Right renal pelvis (tissue), 4 donors: ENCODE data around the gene ADAMTSL1. TPM values are rescaled to one million over a fixed set of nuclear protein-coding genes. Genes with fewer than 3 reads are reported as not detected.

Experiments
- DNase-seq, 4 donors: peaks; one replicate each; pipeline ENCODE4 v3.0.0-alpha.2; 2013; ENCODE audit warnings: low read depth in 4 of 4, low spot score in 3 of 4, missing footprints in 1 of 4
- polyA plus RNA-seq, 4 donors: library from polyadenylated mRNA; unstranded; fragments of 120-200 nt; gene quantifications; one replicate each; pipeline ENCODE4 v1.2.1, GENCODE V29; 2013; ENCODE audit not compliant: insufficient read length in 4 of 4

The ADAMTSL1 gene
- polyA plus RNA-seq, 4 donors, result 12.3 to 19.2 (median 16.6) TPM

DNA sequence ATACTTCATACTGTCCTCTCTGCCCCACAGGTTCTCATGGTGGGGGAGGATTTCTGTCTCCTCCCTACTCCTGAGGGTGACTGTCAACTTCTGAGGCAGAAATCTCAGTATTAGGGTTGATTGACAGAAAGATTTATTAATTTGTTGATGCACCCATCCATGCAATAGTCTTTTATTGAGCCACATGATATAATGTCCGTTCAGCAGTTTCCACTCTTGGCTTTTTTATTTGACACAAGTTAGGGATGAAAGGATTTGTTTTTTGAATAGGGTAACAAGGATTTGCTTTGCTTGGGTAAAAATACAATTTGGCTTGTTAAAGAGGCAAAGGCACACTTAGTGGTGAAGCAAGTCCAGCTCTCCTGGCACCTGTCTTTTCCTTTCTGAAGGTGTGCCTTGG lies 125.0 kb downstream of the ADAMTSL1 start:
- DNase-seq, result no peak

DNA sequence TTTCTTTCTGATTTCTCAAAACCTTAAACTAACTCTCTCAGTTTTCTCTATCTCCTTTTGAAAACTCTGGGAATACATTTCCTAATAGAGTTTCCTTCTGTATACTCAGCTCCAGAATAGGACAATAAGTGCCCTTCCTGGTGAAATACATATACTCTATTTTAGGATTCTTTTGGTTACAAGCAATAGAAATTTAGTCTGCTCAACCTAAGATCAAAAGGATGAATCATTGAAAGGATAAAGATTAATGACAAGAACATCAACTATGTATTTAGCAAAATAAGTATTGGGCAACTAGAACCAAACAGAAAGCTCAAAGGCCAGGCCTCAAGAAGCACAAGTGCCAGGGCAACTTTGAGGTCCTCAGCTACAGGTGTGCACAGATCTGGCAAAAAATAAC lies 127.1 kb downstream of the ADAMTSL1 start:
- DNase-seq, result no peak

GRCh38 chr9:18601956-18602355 lies 128.0 kb downstream of the ADAMTSL1 start:
- DNase-seq, result no peak

- no peak for DNase-seq
These were observed 131.1 kb downstream of the ADAMTSL1 start for GRCh38 chr9:18604767-18605730.

GRCh38 chr9:18605766-18606180 lies 131.8 kb downstream of the ADAMTSL1 start:
- DNase-seq, result no peak

DNA sequence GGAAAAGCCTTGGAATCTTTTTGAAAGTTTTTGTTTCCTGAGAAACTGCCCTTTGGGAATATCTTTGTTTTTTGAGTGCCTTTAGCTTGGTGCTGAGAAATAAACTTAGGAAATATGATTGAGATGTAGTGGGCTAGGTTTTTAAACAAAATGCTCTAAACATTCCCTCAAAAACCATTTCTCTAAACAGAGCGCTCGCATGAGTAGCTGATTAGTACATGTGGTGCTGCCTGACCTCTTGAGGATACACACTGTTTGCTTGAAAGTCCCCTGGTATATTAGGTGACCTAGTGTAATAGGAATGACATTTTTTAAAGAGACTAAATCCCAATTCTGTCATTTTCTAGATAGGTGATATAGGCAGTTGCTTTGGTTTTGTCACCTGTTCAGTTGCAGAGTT lies 132.3 kb downstream of the ADAMTSL1 start:
- no peak for DNase-seq

GRCh38 chr9:18606846-18607245 lies 132.9 kb downstream of the ADAMTSL1 start:
- DNase-seq, result no peak

DNA sequence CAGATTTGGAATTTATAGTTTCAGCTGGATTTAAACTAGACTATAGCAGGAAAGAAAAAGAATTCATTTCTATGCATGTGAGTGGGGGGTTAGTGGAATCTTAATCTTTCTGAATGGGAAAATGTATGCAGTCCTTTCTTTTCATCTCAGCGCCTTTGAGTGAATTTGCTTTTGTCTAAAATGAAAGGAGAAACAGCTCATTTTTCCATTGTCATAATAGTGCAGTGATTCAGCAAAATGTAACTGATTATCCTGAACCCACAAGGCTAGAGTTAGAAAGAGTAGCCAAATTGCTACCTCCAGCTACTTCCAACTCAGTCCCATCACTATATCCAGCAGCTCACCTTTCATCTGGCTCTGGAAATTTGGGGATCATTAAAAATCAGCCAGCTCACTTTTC lies 134.4 kb downstream of the ADAMTSL1 start:
- DNase-seq, result no peak

DNA sequence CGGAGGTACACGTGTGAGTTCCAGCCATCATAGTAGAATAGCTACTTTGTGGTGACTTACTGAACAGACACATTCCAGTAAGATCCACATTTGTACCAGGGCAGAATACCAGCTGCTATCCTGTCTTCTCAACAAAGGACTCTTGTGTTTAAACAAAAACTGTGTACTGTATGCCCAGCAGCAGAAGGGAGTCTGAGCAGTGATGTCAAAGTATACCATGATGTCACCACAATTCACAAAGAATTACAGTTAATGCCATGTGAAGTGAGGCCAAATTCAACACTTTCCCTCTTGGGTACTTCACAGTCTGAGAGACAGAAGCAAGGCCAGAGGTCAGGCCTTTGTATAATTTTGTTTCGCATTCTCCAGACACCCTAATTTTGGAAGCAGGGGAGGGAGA lies 137.0 kb downstream of the ADAMTSL1 start:
- no peak for DNase-seq

- DNase-seq, result no peak
These were observed 138.0 kb downstream of the ADAMTSL1 start for GRCh38 chr9:18611971-18612370.

- DNase-seq, result no peak
These were observed 140.2 kb downstream of the ADAMTSL1 start for GRCh38 chr9:18614116-18614515.

GRCh38 chr9:18614651-18615050 lies 140.7 kb downstream of the ADAMTSL1 start:
- no peak for DNase-seq

DNA sequence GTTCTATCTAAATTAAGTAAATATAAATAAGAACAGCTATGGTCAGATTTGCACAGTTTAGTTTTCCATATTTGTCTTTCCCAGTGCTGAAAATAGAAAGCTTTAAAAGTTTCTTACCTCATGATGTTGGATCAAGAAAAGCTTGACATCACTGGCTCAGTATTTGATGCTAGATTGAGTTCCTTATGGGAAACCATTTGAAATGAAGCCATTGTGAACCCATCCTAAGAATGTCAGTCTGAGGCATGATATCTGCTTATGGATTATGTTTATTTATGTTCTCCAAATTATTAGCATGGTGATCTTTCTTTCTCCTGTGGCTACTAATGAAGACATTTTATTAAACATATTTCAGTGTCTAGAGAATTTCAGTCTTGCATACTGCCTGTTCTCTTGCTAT lies 143.0 kb downstream of the ADAMTSL1 start:
- DNase-seq, result no peak

DNA sequence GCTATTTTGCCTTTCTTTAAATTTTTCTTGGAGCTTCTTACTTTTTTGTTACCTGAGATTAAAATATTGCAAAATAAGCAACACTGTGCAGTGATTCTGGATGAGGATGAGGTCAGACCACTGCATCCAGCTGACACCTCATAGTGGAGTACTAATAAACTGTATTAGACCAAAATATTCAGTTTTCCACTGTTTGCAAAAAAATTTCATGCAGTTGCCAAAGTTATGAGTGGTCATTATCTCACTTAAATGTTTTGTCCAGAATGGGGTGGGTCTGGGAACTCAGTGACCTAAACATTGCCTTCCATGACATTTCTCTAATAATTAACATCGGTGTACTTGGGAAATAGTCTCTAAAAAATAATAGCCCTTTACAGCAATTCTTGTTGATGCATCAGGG lies 143.8 kb downstream of the ADAMTSL1 start:
- DNase-seq, result no peak

DNA sequence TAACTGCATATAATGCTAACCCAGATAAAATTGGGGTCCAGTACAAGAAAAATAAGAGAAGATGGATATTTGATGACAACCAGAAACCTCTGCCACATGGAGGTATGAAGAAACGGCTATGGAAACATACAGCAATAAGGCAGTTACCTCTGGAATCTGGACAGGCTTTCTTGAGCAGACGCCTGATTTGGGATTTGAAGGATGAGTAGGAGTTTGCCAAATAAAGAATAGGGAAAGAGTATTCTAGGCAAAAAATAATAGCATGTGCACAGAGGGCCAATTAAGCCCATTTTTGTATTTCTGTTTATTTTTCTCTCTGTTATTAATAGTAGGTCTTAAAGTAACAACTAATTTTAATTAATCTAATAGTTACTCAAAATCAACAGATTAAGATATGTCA lies 144.9 kb downstream of the ADAMTSL1 start:
- DNase-seq, result no peak

- no peak for DNase-seq
These were observed 148.4 kb downstream of the ADAMTSL1 start for GRCh38 chr9:18622186-18622836.

DNA sequence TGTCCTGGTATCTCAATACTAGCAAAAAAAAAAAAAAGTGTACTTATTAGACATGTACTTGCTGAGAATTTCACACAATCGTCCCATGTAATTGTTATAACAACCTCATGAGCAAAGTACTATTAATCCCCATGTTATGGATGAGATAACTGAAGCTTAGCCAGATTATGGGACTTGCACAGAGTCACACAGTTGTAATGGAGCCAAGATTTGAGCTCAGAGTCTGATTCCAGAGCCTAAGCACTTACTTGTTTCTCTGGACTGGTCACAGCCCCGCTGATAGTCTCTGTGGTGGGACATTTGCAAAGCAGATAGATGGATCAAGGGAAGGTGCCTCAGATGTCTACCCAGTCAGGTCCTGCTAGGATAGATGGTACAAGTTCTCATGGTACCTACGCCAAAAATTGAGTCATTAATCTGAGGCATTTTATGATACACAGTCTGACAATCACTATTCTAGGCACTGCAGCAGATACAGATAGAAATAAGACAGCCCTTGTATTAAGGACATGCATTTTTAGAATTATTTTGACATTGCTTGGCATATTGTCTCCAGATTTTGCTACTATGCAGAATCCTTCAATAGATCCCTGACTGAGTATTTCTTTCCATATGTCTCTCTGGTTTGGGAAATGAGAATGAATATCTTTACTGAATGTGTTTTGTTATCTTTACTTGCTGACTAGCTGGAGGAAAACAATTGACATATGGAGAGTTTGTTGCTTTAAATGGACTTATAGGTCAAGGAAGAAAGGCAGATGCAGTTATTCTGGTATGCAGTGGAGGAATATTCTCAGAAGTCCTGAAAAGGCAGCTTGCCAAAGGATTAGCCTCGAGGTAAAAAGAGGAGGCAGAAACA lies 149.5 kb downstream of the ADAMTSL1 start:
- no peak for DNase-seq

DNA sequence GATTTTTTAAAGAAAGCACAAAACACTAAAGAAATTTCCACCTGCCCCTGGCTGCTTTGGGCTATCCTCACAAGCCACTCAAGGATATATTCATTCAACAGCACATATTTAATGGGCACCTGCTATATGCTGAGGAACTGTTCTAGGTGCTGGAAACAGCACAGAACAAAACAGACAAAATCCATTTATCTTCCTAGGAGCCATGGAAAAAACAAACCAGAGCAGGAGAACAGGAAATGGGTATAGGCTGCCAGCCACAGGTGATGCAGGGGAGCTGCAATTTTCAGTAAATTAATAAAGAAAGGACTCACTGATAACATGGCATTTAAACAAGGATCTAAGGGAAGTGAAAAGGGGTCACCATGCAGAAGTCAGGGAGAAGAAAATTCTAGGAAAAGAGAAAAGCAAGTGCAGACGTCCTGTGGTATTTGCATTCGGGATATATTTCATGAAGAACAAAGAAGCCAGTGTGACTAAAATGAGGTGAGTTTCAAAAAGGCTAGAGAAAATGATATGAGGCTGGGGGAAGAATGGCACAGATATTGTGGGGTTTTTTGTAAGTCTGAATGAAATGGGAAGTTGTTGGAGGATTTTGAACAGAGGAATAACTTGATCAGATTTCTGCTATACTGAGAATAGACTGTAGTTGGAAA lies 152.2 kb downstream of the ADAMTSL1 start:
- DNase-seq, result no peak

DNA sequence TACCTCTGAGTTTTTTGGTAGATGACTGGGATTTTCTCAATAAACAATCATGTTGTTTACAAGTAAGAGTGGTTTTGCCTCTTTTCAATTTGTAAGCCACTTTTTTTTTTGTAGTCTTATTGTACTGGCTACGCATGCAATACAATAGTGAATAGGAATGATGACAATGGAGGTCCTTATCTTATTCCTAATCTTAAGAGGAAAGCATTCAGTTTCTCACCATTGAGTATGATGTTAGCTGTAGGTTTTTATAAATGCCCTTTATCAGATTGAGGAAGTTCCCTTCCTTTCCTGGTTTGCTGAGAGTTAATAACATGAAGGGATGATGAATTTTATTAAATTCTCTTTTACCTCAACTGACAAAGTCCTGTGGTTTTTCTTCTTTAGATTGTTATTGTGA lies 155.2 kb downstream of the ADAMTSL1 start:
- no peak for DNase-seq

- peak in 1 of 4 donors; percentile 12 for DNase-seq
These were observed 158.9 kb downstream of the ADAMTSL1 start for GRCh38 chr9:18632632-18633403.
